Measurements from ENCODE around the gene PPFIA4.
A peak's percentile ranks its signal among the peaks of the same experiment; 100 is the strongest.
"Not testable (repeated sequence)": the region's sequence is repeated elsewhere in the genome, so short reads cannot be mapped to it uniquely, and the experiment has no call there.

The PPFIA4 gene

DNA sequence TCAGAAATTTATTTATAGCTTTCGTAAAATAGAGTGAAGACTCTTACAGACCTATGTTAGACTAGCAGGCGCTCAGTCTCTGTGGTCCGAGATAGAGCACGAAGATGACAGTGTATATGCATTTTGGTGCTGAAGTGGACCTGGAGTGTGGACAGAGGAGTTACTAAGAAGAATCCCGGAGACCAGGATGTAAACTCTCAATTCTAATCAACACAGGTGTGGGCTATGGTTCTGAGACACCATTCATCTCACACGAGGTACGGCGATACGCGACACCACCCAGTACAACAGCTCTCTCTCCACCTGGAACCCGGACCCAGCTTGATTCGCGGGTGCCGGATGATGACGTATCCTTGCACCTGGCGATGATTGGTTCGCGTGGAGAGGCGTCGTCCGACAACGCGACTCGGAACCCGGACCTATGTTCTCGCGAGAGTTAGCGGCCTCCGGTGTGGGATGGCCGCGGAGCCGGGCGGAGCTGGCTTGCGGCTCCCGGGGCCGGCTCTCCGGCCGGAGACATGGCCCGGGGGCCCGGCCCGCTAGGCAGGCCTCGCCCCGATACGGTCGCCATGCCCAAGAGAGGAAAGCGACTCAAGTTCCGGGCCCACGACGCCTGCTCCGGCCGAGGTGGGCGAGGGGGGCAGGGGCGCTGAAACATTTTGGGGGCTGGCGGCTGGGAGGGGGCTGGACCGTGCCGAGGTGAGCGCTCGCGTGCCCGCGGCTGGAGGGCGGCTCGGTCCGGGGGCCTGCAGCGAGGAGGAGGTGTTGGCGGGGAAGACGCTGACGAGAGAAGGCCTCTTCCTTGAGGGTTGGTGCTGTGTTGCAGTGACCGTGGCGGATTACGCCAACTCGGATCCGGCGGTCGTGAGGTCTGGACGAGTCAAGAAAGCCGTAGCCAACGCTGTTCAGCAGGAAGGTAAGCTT, 19.1 kb upstream of the PPFIA4 start, which contains the start of gene TMEM183A:
TMEM183A (plus strand) TSS at position 427 of the 924 bp plus-strand sequence; CDS start at position 519, 92 bp downstream.
- peak within 1 kb of the TSS; percentile 89 for H3K27ac ChIP-seq

DNA sequence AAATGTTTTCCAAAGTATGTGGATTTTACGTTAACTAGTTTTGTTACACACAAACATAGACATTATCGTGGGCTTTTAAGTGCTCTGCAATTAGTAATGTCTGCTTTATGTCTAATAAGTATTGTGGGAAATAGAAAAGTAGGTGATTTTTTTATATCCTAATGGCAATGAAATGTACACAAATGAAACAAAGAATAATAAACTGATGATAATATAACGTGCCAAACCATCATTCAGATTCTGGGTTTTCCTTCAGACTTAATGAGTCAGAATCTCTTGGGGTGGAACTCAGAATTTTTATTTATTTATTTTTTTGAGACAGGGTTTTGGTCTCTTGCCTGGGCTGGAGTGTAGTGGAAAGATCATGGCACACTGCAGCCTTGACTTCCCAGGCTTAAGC, 17.1 kb upstream of the PPFIA4 start:
- TF ChIP-seq, protein P1, sequence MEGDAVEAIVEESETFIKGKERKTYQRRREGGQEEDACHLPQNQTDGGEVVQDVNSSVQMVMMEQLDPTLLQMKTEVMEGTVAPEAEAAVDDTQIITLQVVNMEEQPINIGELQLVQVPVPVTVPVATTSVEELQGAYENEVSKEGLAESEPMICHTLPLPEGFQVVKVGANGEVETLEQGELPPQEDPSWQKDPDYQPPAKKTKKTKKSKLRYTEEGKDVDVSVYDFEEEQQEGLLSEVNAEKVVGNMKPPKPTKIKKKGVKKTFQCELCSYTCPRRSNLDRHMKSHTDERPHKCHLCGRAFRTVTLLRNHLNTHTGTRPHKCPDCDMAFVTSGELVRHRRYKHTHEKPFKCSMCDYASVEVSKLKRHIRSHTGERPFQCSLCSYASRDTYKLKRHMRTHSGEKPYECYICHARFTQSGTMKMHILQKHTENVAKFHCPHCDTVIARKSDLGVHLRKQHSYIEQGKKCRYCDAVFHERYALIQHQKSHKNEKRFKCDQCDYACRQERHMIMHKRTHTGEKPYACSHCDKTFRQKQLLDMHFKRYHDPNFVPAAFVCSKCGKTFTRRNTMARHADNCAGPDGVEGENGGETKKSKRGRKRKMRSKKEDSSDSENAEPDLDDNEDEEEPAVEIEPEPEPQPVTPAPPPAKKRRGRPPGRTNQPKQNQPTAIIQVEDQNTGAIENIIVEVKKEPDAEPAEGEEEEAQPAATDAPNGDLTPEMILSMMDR (IDR thresholded peaks at IDR 0.05): no peak
- TF ChIP-seq ZFX (IDR thresholded peaks at IDR 0.05; ENCODE audit: borderline replicate concordance): no peak
- H3K27ac ChIP-seq: no peak overlapping the region

More for the DNA sequence above, 19.1 kb upstream of the PPFIA4 start, which contains the start of gene TMEM183A:
- no peak for TF ChIP-seq ZFX (IDR thresholded peaks at IDR 0.05; ENCODE audit: borderline replicate concordance)
- TF ChIP-seq, protein P1 (IDR thresholded peaks at IDR 0.05): no peak

DNA sequence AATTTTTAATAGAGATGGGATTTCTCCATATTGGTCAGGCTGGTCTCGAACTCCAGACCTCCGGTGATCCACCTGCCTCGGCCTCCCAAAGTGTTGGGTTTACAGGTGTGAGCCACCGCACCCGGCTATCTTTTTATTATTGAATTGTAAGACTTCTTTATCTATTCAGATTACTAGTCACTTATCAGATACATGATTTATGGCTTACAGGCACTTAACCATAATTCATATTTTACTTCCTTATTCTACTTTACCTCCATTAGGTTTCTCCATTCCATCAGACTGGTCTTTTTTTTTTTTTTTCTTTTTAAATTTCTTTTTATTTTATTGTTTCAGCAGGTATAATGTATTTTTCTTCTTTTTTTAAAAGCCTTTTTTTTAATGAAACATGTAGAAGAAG, 14.7 kb upstream of the PPFIA4 start:
- H3K27ac ChIP-seq: no peak overlapping the region
- TF ChIP-seq, protein P1 (IDR thresholded peaks at IDR 0.05): no peak

DNA sequence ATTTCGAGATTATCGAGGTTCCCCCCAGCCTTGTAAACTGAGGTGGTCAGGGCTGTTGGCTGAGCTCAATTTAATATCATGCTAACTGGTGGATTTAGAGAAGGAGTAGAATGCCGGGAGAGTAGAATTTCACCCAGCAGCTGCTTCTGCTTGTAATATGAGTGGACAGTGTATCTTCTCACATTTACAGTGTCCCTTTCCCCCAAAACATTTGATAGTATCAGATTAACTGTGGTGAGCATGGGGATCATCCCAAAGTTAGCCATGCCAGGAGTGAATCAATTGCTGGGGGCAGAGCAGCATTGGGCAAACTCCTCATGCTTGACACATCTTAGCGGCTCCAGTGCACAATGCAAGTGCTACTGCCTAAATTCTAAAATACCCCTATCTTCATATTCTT, 9.2 kb upstream of the PPFIA4 start:
- no peak overlapping the region for H3K27ac ChIP-seq
- TF ChIP-seq ZFX (IDR thresholded peaks at IDR 0.05; ENCODE audit: borderline replicate concordance): no peak
- TF ChIP-seq, protein P1 (IDR thresholded peaks at IDR 0.05): no peak

DNA sequence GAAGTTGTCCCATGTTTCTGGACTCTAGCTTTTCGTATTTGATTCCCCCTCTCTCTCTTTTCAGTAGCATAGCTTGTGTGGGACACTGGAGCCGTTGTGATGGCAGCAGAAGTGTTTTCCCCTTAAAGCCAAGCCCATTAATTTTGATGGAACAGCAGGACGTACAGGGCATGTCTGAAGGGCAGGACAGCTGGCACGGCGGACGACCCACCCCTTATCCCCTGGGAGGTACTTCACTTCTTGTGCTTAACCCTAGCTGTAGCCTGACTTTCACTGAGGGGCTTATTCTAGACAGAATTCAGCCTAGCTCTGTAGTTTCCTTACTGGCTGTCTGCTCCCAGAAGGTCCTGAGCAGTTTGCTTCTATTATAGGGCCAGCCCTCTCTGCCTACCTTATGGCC, 8.6 kb upstream of the PPFIA4 start:
- TF ChIP-seq, protein P1 (IDR thresholded peaks at IDR 0.05): no peak
- TF ChIP-seq ZFX (IDR thresholded peaks at IDR 0.05; ENCODE audit: borderline replicate concordance): no peak
- no peak overlapping the region for H3K27ac ChIP-seq

DNA sequence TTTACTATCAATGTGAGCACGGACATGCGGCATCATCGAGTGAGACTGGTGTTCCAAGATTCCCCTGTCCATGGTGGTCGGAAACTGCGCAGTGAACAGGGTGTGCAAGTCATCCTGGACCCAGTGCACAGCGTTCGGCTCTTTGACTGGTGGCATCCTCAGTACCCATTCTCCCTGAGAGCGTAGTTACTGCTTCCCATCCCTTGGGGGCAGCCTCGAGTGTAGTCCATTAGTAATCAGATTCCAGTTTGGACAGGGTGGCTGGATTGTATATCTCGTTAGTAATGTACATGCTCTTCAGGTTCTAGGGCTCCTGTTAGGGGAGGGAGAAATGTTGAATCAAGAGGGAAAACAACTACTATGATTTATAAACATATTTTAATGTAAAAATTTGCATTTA, 3.4 kb upstream of the PPFIA4 start:
- H3K27ac ChIP-seq: not testable (repeated sequence)
- TF ChIP-seq, protein P1 (IDR thresholded peaks at IDR 0.05): peak; percentile 58

DNA sequence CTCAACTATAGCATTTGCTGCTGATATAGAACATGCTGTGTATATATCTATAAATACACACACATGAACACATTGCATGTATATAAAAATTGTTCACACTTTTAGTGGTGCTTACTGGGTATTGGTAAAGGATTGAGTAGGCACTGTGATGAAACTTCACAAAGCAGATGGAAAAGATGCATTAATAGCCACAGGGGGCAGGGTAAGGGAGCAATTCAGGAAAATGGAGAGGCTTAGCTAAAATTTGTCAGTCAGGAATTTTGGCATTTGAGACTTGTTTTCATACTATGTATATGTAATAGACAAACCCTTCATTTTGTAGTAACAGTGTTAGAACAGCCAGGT, 633 bp upstream of the PPFIA4 start:
- no peak for TF ChIP-seq ZFX (IDR thresholded peaks at IDR 0.05; ENCODE audit: borderline replicate concordance)
- TF ChIP-seq, protein P1 (IDR thresholded peaks at IDR 0.05): no peak
- H3K27ac ChIP-seq: peak overlapping the region; percentile 47

All from 22Rv1 (cell line).